Measurements from ENCODE around the gene KAT5.

DNA sequence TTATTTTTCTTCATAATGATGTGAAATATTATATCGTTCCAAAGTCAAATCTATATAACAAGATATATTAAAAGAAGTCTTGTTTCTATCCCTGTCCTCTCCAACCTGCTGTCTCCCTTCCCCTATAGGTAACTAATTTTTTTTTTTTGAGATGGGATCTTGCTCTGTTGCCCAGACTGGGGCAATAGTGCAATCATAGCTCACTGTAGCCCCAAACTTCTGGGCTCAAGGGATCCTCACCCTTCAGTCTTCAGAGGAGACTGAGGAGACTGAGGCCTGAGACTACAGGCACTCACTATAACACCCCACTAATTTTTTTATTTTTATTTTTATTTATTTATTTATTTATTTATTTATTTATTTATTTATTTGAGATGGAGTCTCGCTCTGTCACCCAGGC lies 39.1 kb upstream of the KAT5 start:
- TF ChIP-seq, protein P1, sequence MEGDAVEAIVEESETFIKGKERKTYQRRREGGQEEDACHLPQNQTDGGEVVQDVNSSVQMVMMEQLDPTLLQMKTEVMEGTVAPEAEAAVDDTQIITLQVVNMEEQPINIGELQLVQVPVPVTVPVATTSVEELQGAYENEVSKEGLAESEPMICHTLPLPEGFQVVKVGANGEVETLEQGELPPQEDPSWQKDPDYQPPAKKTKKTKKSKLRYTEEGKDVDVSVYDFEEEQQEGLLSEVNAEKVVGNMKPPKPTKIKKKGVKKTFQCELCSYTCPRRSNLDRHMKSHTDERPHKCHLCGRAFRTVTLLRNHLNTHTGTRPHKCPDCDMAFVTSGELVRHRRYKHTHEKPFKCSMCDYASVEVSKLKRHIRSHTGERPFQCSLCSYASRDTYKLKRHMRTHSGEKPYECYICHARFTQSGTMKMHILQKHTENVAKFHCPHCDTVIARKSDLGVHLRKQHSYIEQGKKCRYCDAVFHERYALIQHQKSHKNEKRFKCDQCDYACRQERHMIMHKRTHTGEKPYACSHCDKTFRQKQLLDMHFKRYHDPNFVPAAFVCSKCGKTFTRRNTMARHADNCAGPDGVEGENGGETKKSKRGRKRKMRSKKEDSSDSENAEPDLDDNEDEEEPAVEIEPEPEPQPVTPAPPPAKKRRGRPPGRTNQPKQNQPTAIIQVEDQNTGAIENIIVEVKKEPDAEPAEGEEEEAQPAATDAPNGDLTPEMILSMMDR (IDR thresholded peaks at IDR 0.05) = no peak
- no peak for TF ChIP-seq POLR2AphosphoS5 (IDR thresholded peaks at IDR 0.05)

All from prostate gland (tissue), 2 donors.